ENCODE measurements around the gene SP8. TPM values are rescaled to one million over a fixed set of nuclear protein-coding genes. Genes with fewer than 3 reads are reported as not detected.
A peak's percentile ranks its signal among the peaks of the same experiment; 100 is the strongest.

The SP8 gene
- total RNA-seq, 1 donor from 2014 or later, result not detected

- Mint-ChIP-seq H3K27ac (ENCODE audit: unreplicated experiment) (no peak overlapping the region), H3K4me3 (ENCODE audit: unreplicated experiment) (peak overlapping the region; percentile 54), H3K4me1 (ENCODE audit: unreplicated experiment) (peaks cover 7% of the 10 kb centered on the region), H3K36me3 (ENCODE audit: unreplicated experiment) (no peaks in the 10 kb centered on the region), H3K9me3 (ENCODE audit: unreplicated experiment) (no peaks in the 10 kb centered on the region), H3K27me3 (ENCODE audit: unreplicated experiment) (peaks cover 85% of the 10 kb centered on the region)
- peak; percentile 69 for TF ChIP-seq CTCF (IDR thresholded peaks at IDR 0.05)
- no peak for DNase-seq (ENCODE audit: extremely low spot score, unreplicated experiment)
Measured at GRCh38 chr7:20778063-20778721, 8.5 kb downstream of the SP8 start.

- Mint-ChIP-seq H3K36me3 (ENCODE audit: unreplicated experiment) (no peaks in the 10 kb centered on the region), H3K27ac (ENCODE audit: unreplicated experiment) (no peak overlapping the region), H3K4me1 (ENCODE audit: unreplicated experiment) (peaks cover 7% of the 10 kb centered on the region), H3K4me3 (ENCODE audit: unreplicated experiment) (peak overlapping the region; percentile 62), H3K27me3 (ENCODE audit: unreplicated experiment) (peaks cover 79% of the 10 kb centered on the region), H3K9me3 (ENCODE audit: unreplicated experiment) (no peaks in the 10 kb centered on the region)
- DNase-seq (ENCODE audit: extremely low spot score, unreplicated experiment), result no peak
- no peak for TF ChIP-seq CTCF (IDR thresholded peaks at IDR 0.05)
Measured at GRCh38 chr7:20777377-20778062, 9.2 kb downstream of the SP8 start.

GRCh38 chr7:20776942-20777341 is 9.7 kb downstream of the SP8 start:
- H3K4me3 Mint-ChIP-seq (ENCODE audit: unreplicated experiment), result no peak overlapping the region
- TF ChIP-seq CTCF (IDR thresholded peaks at IDR 0.05), result no peak
- no peaks in the 10 kb centered on the region for H3K36me3 Mint-ChIP-seq (ENCODE audit: unreplicated experiment)
- H3K9me3 Mint-ChIP-seq (ENCODE audit: unreplicated experiment), result no peaks in the 10 kb centered on the region
- H3K27ac Mint-ChIP-seq (ENCODE audit: unreplicated experiment), result no peak overlapping the region
- DNase-seq (ENCODE audit: extremely low spot score, unreplicated experiment), result no peak
- peaks cover 7% of the 10 kb centered on the region for H3K4me1 Mint-ChIP-seq (ENCODE audit: unreplicated experiment)
- peaks cover 79% of the 10 kb centered on the region for H3K27me3 Mint-ChIP-seq (ENCODE audit: unreplicated experiment)

GRCh38 chr7:20776214-20776911 is 10.3 kb downstream of the SP8 start:
- no peak overlapping the region for H3K4me3 Mint-ChIP-seq (ENCODE audit: unreplicated experiment)
- no peaks in the 10 kb centered on the region for H3K9me3 Mint-ChIP-seq (ENCODE audit: unreplicated experiment)
- peaks cover 77% of the 10 kb centered on the region for H3K27me3 Mint-ChIP-seq (ENCODE audit: unreplicated experiment)
- no peak overlapping the region for H3K27ac Mint-ChIP-seq (ENCODE audit: unreplicated experiment)
- no peak for DNase-seq (ENCODE audit: extremely low spot score, unreplicated experiment)
- peaks cover 7% of the 10 kb centered on the region for H3K4me1 Mint-ChIP-seq (ENCODE audit: unreplicated experiment)
- H3K36me3 Mint-ChIP-seq (ENCODE audit: unreplicated experiment), result no peaks in the 10 kb centered on the region
- TF ChIP-seq CTCF (IDR thresholded peaks at IDR 0.05), result no peak

DNA sequence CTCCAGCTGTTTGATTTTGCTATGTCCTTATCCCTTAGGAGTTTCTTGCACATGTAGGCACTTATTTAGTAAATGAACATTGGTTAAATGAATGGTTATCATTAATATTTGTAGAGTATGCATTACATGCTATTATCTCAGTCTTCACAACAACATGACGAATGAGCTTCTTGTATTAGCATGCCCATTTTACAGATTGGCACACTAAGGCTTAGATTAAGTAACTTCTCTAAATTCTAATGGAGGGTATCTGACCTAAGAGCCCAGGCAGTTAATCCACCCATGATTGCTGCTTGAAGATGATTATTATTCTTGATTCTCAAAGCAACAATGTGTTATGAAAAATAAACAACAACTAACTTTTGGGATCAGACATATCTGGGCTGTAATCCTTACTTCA is 32.7 kb downstream of the SP8 start:
- Mint-ChIP-seq H3K4me3 (ENCODE audit: unreplicated experiment) (no peak overlapping the region), H3K27me3 (ENCODE audit: unreplicated experiment) (no peaks in the 10 kb centered on the region), H3K4me1 (ENCODE audit: unreplicated experiment) (no peaks in the 10 kb centered on the region), H3K9me3 (ENCODE audit: unreplicated experiment) (no peaks in the 10 kb centered on the region), H3K27ac (ENCODE audit: unreplicated experiment) (no peak overlapping the region), H3K36me3 (ENCODE audit: unreplicated experiment) (no peaks in the 10 kb centered on the region)
- TF ChIP-seq CTCF (IDR thresholded peaks at IDR 0.05), result no peak
- no peak for DNase-seq (ENCODE audit: extremely low spot score, unreplicated experiment)
